Cardiac muscle cell (in vitro differentiated cells and primary cell): ENCODE measurements around the gene SOX10. TPM values are rescaled to one million over a fixed set of nuclear protein-coding genes. Genes with fewer than 3 reads are reported as not detected.

Source experiments
- DNase-seq, 2 donors: peaks; one replicate each; pipeline versions ENCODE4 v3.0.0 to v3.0.0-alpha.2; 2010 to 2017; ENCODE audit warnings: low read depth in 1 of 2, low spot score in 1 of 2
- H3K27ac ChIP-seq: fragments of 200-600 bp; sonication (generic); 2 replicates; pipeline ENCODE4 v1.5.1; 2016
- H3K27me3 ChIP-seq: fragments of 200-600 bp; sonication (generic); 2 replicates; pipeline ENCODE4 v1.6.0; 2016; ENCODE audit warnings: control low read depth
- H3K36me3 ChIP-seq: fragments of 200-600 bp; sonication (generic); 2 replicates; pipeline ENCODE4 v1.5.1; 2016; ENCODE audit warnings: control low read depth
- H3K4me1 ChIP-seq: fragments of 200-600 bp; sonication (generic); 2 replicates; pipeline ENCODE4 v1.8.1; 2017; ENCODE audit warnings: low read depth, mild to moderate bottlenecking, mixed run types
- H3K4me3 ChIP-seq: fragments of 200-600 bp; sonication (generic); 2 replicates; pipeline ENCODE4 v1.5.1; 2016; ENCODE audit warnings: mild to moderate bottlenecking
- H3K9me3 ChIP-seq: fragments of 200-600 bp; sonication (generic); 2 replicates; pipeline ENCODE4 v1.5.1; 2017; ENCODE audit warnings: low read depth, mild to moderate bottlenecking, control low read depth
- CTCF ChIP-seq: IDR thresholded peaks from 2 replicates; pipeline ENCODE4 v1.5.1; 2012; ENCODE audit warnings: low read depth, mild to moderate bottlenecking, low read length
- polyA plus RNA-seq: library from polyadenylated mRNA; unstranded; fragments of >200 nt; fragmentation: Nextera tagmentation; extraction: Ambion mirVana; gene quantifications from 2 replicates; pipeline ENCODE4 v1.2.1, GENCODE V29; 2016
- total RNA-seq: library from RNA; depleted of rRNA; stranded (reverse); fragments of >200 nt; gene quantifications from 2 replicates; pipeline ENCODE4 v1.2.3, GENCODE V29; 2016

SOX10 gene
- total and polyA plus RNA-seq, 2 experiments from 2014 or later, result 0.03 TPM; not detected in 1

- TF ChIP-seq CTCF, result no peak
- H3K27me3 ChIP-seq, result no peaks in the 10 kb centered on the region
- H3K4me3 ChIP-seq, result no peak overlapping the region
- no peaks in the 10 kb centered on the region for H3K9me3 ChIP-seq
- H3K27ac ChIP-seq, result no peak overlapping the region
- peaks cover 15% of the 10 kb centered on the region for H3K4me1 ChIP-seq
- DNase-seq, result no peak
- H3K36me3 ChIP-seq, result no peaks in the 10 kb centered on the region
Measured at GRCh38 chr22:38026130-38027111, 42.1 kb upstream of the SOX10 start.

GRCh38 chr22:38025514-38025913 is 41.2 kb upstream of the SOX10 start:
- no peaks in the 10 kb centered on the region for H3K9me3 ChIP-seq
- peaks cover 6% of the 10 kb centered on the region for H3K4me1 ChIP-seq
- no peak overlapping the region for H3K27ac ChIP-seq
- no peaks in the 10 kb centered on the region for H3K36me3 ChIP-seq
- H3K4me3 ChIP-seq, result no peak overlapping the region
- H3K27me3 ChIP-seq, result no peaks in the 10 kb centered on the region
- DNase-seq, result no peak
- TF ChIP-seq CTCF, result no peak

GRCh38 chr22:38023045-38023444 is 38.7 kb upstream of the SOX10 start:
- Histone ChIP-seq H3K36me3 (no peaks in the 10 kb centered on the region), H3K27ac (no peak overlapping the region), H3K27me3 (no peaks in the 10 kb centered on the region), H3K4me1 (no peaks in the 10 kb centered on the region), H3K9me3 (no peaks in the 10 kb centered on the region), H3K4me3 (no peak overlapping the region)
- TF ChIP-seq CTCF, result no peak
- DNase-seq, result no peak

GRCh38 chr22:38021206-38021605 is 36.9 kb upstream of the SOX10 start:
- Histone ChIP-seq H3K4me1 (no peaks in the 10 kb centered on the region), H3K36me3 (no peaks in the 10 kb centered on the region), H3K4me3 (no peak overlapping the region), H3K27ac (no peak overlapping the region), H3K27me3 (no peaks in the 10 kb centered on the region), H3K9me3 (no peaks in the 10 kb centered on the region)
- no peak for DNase-seq
- no peak for TF ChIP-seq CTCF

DNA sequence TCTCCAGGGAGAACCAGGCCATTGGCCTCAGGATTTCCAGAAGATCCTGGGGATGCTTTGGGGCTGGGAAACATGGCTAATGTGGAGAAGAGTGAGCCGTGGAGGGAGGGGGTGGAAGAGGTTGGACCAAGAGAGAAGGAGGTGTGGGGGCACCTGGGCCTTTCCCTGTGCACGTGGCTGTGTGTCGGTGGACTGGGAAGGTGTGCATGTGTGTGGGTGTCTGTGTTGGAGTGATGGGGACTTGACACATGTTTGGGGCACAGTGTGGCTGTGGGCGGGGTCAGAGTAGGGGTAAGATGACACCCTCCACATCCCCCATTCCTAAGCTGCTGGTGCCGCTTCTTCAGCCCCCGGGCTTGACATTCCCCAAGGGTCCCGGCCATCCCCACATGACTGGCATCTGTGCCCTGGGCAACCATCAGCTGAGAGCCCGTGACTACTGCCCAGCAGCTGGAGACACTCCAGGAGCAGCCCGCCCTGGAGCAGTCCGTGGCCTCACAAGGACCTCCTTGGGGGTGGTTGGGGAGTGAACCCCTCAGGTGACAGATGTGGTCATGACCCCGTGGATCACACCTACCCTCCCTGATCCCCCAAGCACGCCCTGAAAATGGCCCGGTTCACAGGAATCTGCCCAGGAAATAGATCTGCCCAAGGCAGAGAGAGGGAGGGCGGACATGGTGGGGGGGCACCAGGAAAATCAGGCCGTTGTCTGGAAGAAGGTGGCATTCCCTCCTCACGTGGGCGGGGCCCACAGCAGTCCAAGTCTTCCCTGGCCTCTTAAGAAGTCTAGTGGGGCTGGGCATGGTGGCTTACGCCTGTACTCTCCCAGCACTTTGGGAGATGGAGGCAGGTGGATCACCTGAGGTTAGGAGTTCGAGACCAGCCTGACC is 34.8 kb upstream of the SOX10 start:
- DNase-seq, result no peak
- no peak overlapping the region for H3K27ac ChIP-seq
- no peak for TF ChIP-seq CTCF
- no peaks in the 10 kb centered on the region for H3K9me3 ChIP-seq
- H3K36me3 ChIP-seq, result no peaks in the 10 kb centered on the region
- H3K4me3 ChIP-seq, result no peak overlapping the region
- no peaks in the 10 kb centered on the region for H3K27me3 ChIP-seq
- H3K4me1 ChIP-seq, result no peaks in the 10 kb centered on the region
